HEK293 (cell line): Measurements from ENCODE around the gene CEP55.
A peak's percentile ranks its signal among the peaks of the same experiment; 100 is the strongest.

ENCODE experiments used
- EGR2 ChIP-seq: fragments of 450-650 bp; formaldehyde crosslinking; IDR thresholded peaks from 2 replicates; pipeline ENCODE4 v1.5.1; 2016; ENCODE audit warnings: low read depth, missing biosample characterization, missing genetic modification characterization
- ZNF132 ChIP-seq: fragments of 450-650 bp; formaldehyde crosslinking; IDR thresholded peaks from 2 replicates; pipeline ENCODE4 v1.5.1; 2017; ENCODE audit warnings: missing biosample characterization, missing genetic modification characterization, borderline replicate concordance
- ZNF133 ChIP-seq: fragments of 450-650 bp; formaldehyde crosslinking; IDR thresholded peaks from 2 replicates; pipeline ENCODE4 v1.5.1; 2016; ENCODE audit warnings: missing biosample characterization, missing genetic modification characterization
- ZNF202 ChIP-seq: fragments of 450-650 bp; formaldehyde crosslinking; IDR thresholded peaks from 2 replicates; pipeline ENCODE4 v1.5.1; 2016; ENCODE audit warnings: missing biosample characterization, missing genetic modification characterization, borderline replicate concordance
- ZNF248 ChIP-seq: fragments of 450-650 bp; formaldehyde crosslinking; IDR thresholded peaks from 2 replicates; pipeline ENCODE4 v1.5.1; 2017; ENCODE audit warnings: missing biosample characterization, missing genetic modification characterization
- ZNF266 ChIP-seq: fragments of 450-650 bp; formaldehyde crosslinking; IDR thresholded peaks from 2 replicates; pipeline ENCODE4 v1.5.1; 2016; ENCODE audit warnings: missing biosample characterization, missing genetic modification characterization, low read depth
- ZNF335 ChIP-seq: fragments of 450-650 bp; formaldehyde crosslinking; conservative IDR thresholded peaks from 2 replicates; pipeline ENCODE4 v1.5.1; 2016; ENCODE audit warnings: missing biosample characterization, missing genetic modification characterization
- ZNF48 ChIP-seq: fragments of 450-650 bp; formaldehyde crosslinking; IDR thresholded peaks from 2 replicates; pipeline ENCODE4 v1.5.1; 2016; ENCODE audit warnings: missing biosample characterization, missing genetic modification characterization
- ZNF521 ChIP-seq: fragments of 450-650 bp; formaldehyde crosslinking; IDR thresholded peaks from 2 replicates; pipeline ENCODE4 v1.5.1; 2017; ENCODE audit warnings: missing biosample characterization, mild to moderate bottlenecking, missing genetic modification characterization
- ZNF560 ChIP-seq: fragments of 450-650 bp; formaldehyde crosslinking; IDR thresholded peaks from 2 replicates; pipeline ENCODE4 v1.5.1; 2017; ENCODE audit warnings: missing biosample characterization, missing genetic modification characterization, borderline replicate concordance
- ZNF585B ChIP-seq: fragments of 450-650 bp; formaldehyde crosslinking; IDR thresholded peaks from 2 replicates; pipeline ENCODE4 v1.5.1; 2016; ENCODE audit warnings: missing biosample characterization, missing genetic modification characterization
- ZNF701 ChIP-seq: fragments of 450-650 bp; formaldehyde crosslinking; IDR thresholded peaks from 2 replicates; pipeline ENCODE4 v1.5.1; 2016; ENCODE audit warnings: missing biosample characterization, missing genetic modification characterization
- ZNF843 ChIP-seq: fragments of 450-650 bp; formaldehyde crosslinking; IDR thresholded peaks from 2 replicates; pipeline ENCODE4 v1.5.1; 2016; ENCODE audit warnings: missing biosample characterization, missing genetic modification characterization
- ZSCAN30 ChIP-seq: fragments of 450-650 bp; IDR thresholded peaks from 2 replicates; pipeline ENCODE4 v1.5.1; 2018; ENCODE audit warnings: missing biosample characterization, mild to moderate bottlenecking, missing genetic modification characterization, moderate library complexity
- ZXDB ChIP-seq: fragments of 450-650 bp; formaldehyde crosslinking; IDR thresholded peaks from 2 replicates; pipeline ENCODE4 v1.5.1; 2016; ENCODE audit warnings: missing biosample characterization, missing genetic modification characterization
- TF ChIP-seq, protein P1 (sequence below): fragments of 450-650 bp; formaldehyde crosslinking; IDR thresholded peaks from 2 replicates; pipeline ENCODE4 v1.5.1; 2016; ENCODE audit warnings: missing biosample characterization, missing genetic modification characterization, borderline replicate concordance
- TF ChIP-seq, protein P2 (sequence below): fragments of 450-650 bp; formaldehyde crosslinking; IDR thresholded peaks from 2 replicates; pipeline ENCODE4 v1.5.1; 2016; ENCODE audit warnings: missing biosample characterization, missing genetic modification characterization
- TF ChIP-seq, protein P3 (sequence below): fragments of 450-650 bp; formaldehyde crosslinking; IDR thresholded peaks from 2 replicates; pipeline ENCODE4 v1.5.1; 2016; ENCODE audit warnings: missing biosample characterization, missing genetic modification characterization
- TF ChIP-seq, protein P4 (sequence below): fragments of 450-650 bp; formaldehyde crosslinking; IDR thresholded peaks from 2 replicates; pipeline ENCODE4 v1.5.1; 2017; ENCODE audit warnings: missing biosample characterization, missing genetic modification characterization
- TF ChIP-seq, protein P5 (sequence below): IDR thresholded peaks from 2 replicates; pipeline ENCODE4 v1.6.1; 2011; ENCODE audit warnings: mild to moderate bottlenecking, low read depth, low read length, borderline replicate concordance
- TF ChIP-seq, protein P6 (sequence below): fragments of 450-650 bp; formaldehyde crosslinking; IDR thresholded peaks from 2 replicates; pipeline ENCODE4 v1.5.1; 2016; ENCODE audit warnings: missing biosample characterization, missing genetic modification characterization
- TF ChIP-seq, protein P7 (sequence below): fragments of 450-650 bp; formaldehyde crosslinking; IDR thresholded peaks from 2 replicates; pipeline ENCODE4 v1.5.1; 2016; ENCODE audit warnings: missing biosample characterization, missing genetic modification characterization
- TF ChIP-seq, protein P8 (sequence below): fragments of 450-650 bp; formaldehyde crosslinking; IDR thresholded peaks from 2 replicates; pipeline ENCODE4 v1.5.0; 2017; ENCODE audit warnings: missing biosample characterization, missing genetic modification characterization, borderline replicate concordance

The CEP55 gene

DNA sequence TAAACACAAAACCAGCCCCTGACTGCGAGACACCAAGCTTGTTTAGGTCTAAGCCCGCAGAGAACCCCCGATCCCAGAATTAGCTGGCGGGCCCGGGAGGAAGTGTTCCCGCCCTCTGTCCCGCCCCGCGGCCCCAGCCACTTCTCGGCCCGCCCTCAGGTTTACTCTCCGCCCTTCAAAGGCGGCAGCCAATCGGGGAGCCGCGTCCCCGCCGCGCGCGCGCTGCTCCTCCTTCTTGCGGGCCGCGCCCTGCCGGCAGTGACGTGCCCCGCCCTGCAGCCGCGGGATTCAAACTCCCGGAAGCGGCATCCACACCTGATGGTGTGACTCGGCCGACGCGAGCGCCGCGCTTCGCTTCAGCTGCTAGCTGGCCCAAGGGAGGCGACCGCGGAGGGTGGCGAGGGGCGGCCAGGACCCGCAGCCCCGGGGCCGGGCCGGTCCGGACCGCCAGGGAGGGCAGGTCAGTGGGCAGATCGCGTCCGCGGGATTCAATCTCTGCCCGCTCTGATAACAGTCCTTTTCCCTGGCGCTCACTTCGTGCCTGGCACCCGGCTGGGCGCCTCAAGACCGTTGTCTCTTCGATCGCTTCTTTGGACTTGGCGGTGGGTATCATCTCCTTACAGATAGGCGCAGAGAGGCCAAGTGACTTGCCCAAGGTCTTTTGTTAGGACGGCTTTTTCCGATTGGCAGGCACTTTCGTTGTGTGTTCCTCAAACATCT is at the start of gene CEP55 (continued):
- TF ChIP-seq, protein P1, sequence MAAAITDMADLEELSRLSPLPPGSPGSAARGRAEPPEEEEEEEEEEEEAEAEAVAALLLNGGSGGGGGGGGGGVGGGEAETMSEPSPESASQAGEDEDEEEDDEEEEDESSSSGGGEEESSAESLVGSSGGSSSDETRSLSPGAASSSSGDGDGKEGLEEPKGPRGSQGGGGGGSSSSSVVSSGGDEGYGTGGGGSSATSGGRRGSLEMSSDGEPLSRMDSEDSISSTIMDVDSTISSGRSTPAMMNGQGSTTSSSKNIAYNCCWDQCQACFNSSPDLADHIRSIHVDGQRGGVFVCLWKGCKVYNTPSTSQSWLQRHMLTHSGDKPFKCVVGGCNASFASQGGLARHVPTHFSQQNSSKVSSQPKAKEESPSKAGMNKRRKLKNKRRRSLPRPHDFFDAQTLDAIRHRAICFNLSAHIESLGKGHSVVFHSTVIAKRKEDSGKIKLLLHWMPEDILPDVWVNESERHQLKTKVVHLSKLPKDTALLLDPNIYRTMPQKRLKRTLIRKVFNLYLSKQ (tag by site-specific recombination): no peak
- TF ChIP-seq ZNF133 (tag by site-specific recombination): no peak
- TF ChIP-seq, protein P2, sequence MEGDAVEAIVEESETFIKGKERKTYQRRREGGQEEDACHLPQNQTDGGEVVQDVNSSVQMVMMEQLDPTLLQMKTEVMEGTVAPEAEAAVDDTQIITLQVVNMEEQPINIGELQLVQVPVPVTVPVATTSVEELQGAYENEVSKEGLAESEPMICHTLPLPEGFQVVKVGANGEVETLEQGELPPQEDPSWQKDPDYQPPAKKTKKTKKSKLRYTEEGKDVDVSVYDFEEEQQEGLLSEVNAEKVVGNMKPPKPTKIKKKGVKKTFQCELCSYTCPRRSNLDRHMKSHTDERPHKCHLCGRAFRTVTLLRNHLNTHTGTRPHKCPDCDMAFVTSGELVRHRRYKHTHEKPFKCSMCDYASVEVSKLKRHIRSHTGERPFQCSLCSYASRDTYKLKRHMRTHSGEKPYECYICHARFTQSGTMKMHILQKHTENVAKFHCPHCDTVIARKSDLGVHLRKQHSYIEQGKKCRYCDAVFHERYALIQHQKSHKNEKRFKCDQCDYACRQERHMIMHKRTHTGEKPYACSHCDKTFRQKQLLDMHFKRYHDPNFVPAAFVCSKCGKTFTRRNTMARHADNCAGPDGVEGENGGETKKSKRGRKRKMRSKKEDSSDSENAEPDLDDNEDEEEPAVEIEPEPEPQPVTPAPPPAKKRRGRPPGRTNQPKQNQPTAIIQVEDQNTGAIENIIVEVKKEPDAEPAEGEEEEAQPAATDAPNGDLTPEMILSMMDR (tag by site-specific recombination): 0 out of 2 replicates have a peak, but pooled peaks have one; percentile 14
- no peak for TF ChIP-seq ZNF248
- TF ChIP-seq ZNF560 (tag by site-specific recombination): no peak
- no peak for TF ChIP-seq ZNF132 (tag by site-specific recombination)
- TF ChIP-seq, protein P3, sequence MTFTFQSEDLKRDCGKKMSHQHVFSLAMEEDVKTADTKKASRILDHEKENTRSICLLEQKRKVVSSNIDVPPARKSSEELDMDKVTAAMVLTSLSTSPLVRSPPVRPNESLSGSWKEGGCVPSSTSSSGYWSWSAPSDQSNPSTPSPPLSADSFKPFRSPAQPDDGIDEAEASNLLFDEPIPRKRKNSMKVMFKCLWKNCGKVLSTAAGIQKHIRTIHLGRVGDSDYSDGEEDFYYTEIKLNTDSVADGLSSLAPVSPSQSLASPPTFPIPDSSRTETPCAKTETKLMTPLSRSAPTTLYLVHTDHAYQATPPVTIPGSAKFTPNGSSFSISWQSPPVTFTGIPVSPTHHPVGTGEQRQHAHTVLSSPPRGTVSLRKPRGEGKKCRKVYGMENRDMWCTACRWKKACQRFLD (tag by site-specific recombination): no peak
- no peak for TF ChIP-seq ZNF521
- TF ChIP-seq, protein P4, sequence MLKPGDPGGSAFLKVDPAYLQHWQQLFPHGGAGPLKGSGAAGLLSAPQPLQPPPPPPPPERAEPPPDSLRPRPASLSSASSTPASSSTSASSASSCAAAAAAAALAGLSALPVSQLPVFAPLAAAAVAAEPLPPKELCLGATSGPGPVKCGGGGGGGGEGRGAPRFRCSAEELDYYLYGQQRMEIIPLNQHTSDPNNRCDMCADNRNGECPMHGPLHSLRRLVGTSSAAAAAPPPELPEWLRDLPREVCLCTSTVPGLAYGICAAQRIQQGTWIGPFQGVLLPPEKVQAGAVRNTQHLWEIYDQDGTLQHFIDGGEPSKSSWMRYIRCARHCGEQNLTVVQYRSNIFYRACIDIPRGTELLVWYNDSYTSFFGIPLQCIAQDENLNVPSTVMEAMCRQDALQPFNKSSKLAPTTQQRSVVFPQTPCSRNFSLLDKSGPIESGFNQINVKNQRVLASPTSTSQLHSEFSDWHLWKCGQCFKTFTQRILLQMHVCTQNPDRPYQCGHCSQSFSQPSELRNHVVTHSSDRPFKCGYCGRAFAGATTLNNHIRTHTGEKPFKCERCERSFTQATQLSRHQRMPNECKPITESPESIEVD: no peak
- TF ChIP-seq ZXDB (tag by site-specific recombination): no peak
- no peak for TF ChIP-seq ZNF843 (tag by site-specific recombination)
- TF ChIP-seq ZNF202 (tag by site-specific recombination): no peak
- TF ChIP-seq ZNF266 (tag by site-specific recombination): no peak
- TF ChIP-seq, protein P5, sequence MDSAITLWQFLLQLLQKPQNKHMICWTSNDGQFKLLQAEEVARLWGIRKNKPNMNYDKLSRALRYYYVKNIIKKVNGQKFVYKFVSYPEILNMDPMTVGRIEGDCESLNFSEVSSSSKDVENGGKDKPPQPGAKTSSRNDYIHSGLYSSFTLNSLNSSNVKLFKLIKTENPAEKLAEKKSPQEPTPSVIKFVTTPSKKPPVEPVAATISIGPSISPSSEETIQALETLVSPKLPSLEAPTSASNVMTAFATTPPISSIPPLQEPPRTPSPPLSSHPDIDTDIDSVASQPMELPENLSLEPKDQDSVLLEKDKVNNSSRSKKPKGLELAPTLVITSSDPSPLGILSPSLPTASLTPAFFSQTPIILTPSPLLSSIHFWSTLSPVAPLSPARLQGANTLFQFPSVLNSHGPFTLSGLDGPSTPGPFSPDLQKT: no peak
- TF ChIP-seq ZNF701 (tag by site-specific recombination): no peak
- TF ChIP-seq ZNF585B: no peak
- TF ChIP-seq, protein P6, sequence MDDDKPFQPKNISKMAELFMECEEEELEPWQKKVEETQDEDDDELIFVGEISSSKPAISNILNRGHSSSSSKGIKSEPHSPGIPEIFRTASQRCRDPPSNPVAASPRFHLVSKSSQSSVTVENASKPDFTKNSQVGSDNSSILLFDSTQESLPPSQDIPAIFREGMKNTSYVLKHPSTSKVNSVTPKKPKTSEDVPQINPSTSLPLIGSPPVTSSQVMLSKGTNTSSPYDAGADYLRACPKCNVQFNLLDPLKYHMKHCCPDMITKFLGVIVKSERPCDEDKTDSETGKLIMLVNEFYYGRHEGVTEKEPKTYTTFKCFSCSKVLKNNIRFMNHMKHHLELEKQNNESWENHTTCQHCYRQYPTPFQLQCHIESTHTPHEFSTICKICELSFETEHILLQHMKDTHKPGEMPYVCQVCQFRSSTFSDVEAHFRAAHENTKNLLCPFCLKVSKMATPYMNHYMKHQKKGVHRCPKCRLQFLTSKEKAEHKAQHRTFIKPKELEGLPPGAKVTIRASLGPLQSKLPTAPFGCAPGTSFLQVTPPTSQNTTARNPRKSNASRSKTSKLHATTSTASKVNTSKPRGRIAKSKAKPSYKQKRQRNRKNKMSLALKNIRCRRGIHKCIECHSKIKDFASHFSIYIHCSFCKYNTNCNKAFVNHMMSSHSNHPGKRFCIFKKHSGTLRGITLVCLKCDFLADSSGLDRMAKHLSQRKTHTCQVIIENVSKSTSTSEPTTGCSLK (tag by site-specific recombination): no peak
- TF ChIP-seq, protein P7, sequence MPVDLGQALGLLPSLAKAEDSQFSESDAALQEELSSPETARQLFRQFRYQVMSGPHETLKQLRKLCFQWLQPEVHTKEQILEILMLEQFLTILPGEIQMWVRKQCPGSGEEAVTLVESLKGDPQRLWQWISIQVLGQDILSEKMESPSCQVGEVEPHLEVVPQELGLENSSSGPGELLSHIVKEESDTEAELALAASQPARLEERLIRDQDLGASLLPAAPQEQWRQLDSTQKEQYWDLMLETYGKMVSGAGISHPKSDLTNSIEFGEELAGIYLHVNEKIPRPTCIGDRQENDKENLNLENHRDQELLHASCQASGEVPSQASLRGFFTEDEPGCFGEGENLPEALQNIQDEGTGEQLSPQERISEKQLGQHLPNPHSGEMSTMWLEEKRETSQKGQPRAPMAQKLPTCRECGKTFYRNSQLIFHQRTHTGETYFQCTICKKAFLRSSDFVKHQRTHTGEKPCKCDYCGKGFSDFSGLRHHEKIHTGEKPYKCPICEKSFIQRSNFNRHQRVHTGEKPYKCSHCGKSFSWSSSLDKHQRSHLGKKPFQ (tag by site-specific recombination): peak; percentile 96
- TF ChIP-seq, protein P8, sequence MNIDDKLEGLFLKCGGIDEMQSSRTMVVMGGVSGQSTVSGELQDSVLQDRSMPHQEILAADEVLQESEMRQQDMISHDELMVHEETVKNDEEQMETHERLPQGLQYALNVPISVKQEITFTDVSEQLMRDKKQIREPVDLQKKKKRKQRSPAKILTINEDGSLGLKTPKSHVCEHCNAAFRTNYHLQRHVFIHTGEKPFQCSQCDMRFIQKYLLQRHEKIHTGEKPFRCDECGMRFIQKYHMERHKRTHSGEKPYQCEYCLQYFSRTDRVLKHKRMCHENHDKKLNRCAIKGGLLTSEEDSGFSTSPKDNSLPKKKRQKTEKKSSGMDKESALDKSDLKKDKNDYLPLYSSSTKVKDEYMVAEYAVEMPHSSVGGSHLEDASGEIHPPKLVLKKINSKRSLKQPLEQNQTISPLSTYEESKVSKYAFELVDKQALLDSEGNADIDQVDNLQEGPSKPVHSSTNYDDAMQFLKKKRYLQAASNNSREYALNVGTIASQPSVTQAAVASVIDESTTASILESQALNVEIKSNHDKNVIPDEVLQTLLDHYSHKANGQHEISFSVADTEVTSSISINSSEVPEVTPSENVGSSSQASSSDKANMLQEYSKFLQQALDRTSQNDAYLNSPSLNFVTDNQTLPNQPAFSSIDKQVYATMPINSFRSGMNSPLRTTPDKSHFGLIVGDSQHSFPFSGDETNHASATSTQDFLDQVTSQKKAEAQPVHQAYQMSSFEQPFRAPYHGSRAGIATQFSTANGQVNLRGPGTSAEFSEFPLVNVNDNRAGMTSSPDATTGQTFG (tag by site-specific recombination): no peak
- peak; percentile 68; the same call in 1 of the 2 replicates for TF ChIP-seq ZSCAN30
- no peak for TF ChIP-seq ZNF48
- no peak for TF ChIP-seq EGR2 (tag by site-specific recombination)
- peak; percentile 90 for TF ChIP-seq ZNF335 (tag by site-specific recombination)
